SK-MEL-5 (cell line): Measurements from ENCODE around the gene EFCAB5. TPM values are rescaled to one million over a fixed set of nuclear protein-coding genes. Genes with fewer than 3 reads are reported as not detected.
"Not testable (repeated sequence)": the region's sequence is repeated elsewhere in the genome, so short reads cannot be mapped to it uniquely, and the experiment has no call there.

ENCODE experiments used
- DNase-seq: peaks from one replicate; pipeline ENCODE4 v3.0.0-alpha.2; 2016; ENCODE audit warnings: low read depth, low spot score
- in situ Hi-C: cut with HindIII; loops from 2 replicates; pipeline ENCODE4 v1.10.0; 2016; ENCODE audit warnings: low sequenced_read_pairs, high pct_unique_total_duplicates, low pct_unique_long_range_greater_than_20kb
- total RNA-seq: library from RNA; depleted of rRNA; stranded (reverse); fragments of >200 nt; shearing (Covaris generic); gene quantifications from 2 replicates; pipeline ENCODE4 v1.2.3, GENCODE V29; 2014

Gene EFCAB5
- total RNA-seq, 1 experiment from 2014 or later = 1.8 TPM

GRCh38 chr17:30068465-30068864 is 127.0 kb downstream of the EFCAB5 start:
- in situ Hi-C loops = no loop called here
- no peak for DNase-seq

- no peak for DNase-seq
- in situ Hi-C loops = no loop called here
These were observed 132.8 kb downstream of the EFCAB5 start for GRCh38 chr17:30074254-30074653.

GRCh38 chr17:30074730-30075129 is 133.3 kb downstream of the EFCAB5 start:
- in situ Hi-C loops = no loop called here
- no peak for DNase-seq

GRCh38 chr17:30082773-30083172 is 141.3 kb downstream of the EFCAB5 start:
- in situ Hi-C loops = no loop called here
- no peak for DNase-seq

GRCh38 chr17:30084788-30085187 is 143.4 kb downstream of the EFCAB5 start:
- peak; percentile 16 for DNase-seq
- in situ Hi-C loops = no loop called here

- in situ Hi-C loops = no loop called here
- no peak for DNase-seq
These were observed 145.5 kb downstream of the EFCAB5 start for GRCh38 chr17:30086896-30087295.

- in situ Hi-C loops = not testable (repeated sequence)
These were observed 146.0 kb downstream of the EFCAB5 start for GRCh38 chr17:30087431-30087830.

GRCh38 chr17:30091121-30091670 is 149.8 kb downstream of the EFCAB5 start:
- in situ Hi-C loops = no loop called here
- DNase-seq = no peak

More at GRCh38 chr17:30087431-30087830, 146.0 kb downstream of the EFCAB5 start:
- not testable (repeated sequence) for DNase-seq

- in situ Hi-C loops = no loop called here
- no peak for DNase-seq
These were observed 150.3 kb downstream of the EFCAB5 start for GRCh38 chr17:30091771-30092170.

GRCh38 chr17:30092886-30093285 is 151.5 kb downstream of the EFCAB5 start:
- DNase-seq = no peak
- in situ Hi-C loops = no loop called here

GRCh38 chr17:30093463-30094147 is 152.2 kb downstream of the EFCAB5 start:
- in situ Hi-C loops = no loop called here
- peak; percentile 85 for DNase-seq

GRCh38 chr17:30095507-30096244 is 154.2 kb downstream of the EFCAB5 start:
- in situ Hi-C loops = no loop called here

GRCh38 chr17:30101686-30102390 is 160.4 kb downstream of the EFCAB5 start:
- no peak for DNase-seq
- in situ Hi-C loops = no loop called here

More at GRCh38 chr17:30095507-30096244, 154.2 kb downstream of the EFCAB5 start:
- DNase-seq = peak; percentile 86

GRCh38 chr17:30103921-30104320 is 162.5 kb downstream of the EFCAB5 start:
- in situ Hi-C loops = no loop called here
- DNase-seq = no peak

GRCh38 chr17:30104575-30105339 is 163.3 kb downstream of the EFCAB5 start:
- in situ Hi-C loops = no loop called here
- peak; percentile 89 for DNase-seq

GRCh38 chr17:30112794-30113193 is 171.4 kb downstream of the EFCAB5 start:
- no peak for DNase-seq
- in situ Hi-C loops = no loop called here

GRCh38 chr17:30113213-30113612 is 171.8 kb downstream of the EFCAB5 start:
- peak; percentile 64 for DNase-seq

GRCh38 chr17:30116345-30116660 is 174.9 kb downstream of the EFCAB5 start:
- in situ Hi-C loops = no loop called here
- no peak for DNase-seq

More at GRCh38 chr17:30113213-30113612, 171.8 kb downstream of the EFCAB5 start:
- in situ Hi-C loops = no loop called here
